Glutamatergic neuron (in vitro differentiated cells): ENCODE measurements around the gene PSTPIP2. TPM values are rescaled to one million over a fixed set of nuclear protein-coding genes. Genes with fewer than 3 reads are reported as not detected.

Experiments used
- DNase-seq: peaks from one replicate; pipeline ENCODE4 v3.0.0; 2022
- H3K27ac Mint-ChIP-seq: one replicate; pipeline ENCODE4 v1.8.0; 2020; ENCODE audit warnings: mild to moderate bottlenecking, mixed read lengths, inconsistent platforms; ENCODE audit not compliant: unreplicated experiment
- H3K27me3 Mint-ChIP-seq: one replicate; pipeline ENCODE4 v1.8.0; 2020; ENCODE audit warnings: mild to moderate bottlenecking, moderate library complexity, mixed read lengths, inconsistent platforms; ENCODE audit not compliant: unreplicated experiment
- H3K36me3 Mint-ChIP-seq: one replicate; pipeline ENCODE4 v1.8.0; 2020; ENCODE audit warnings: mild to moderate bottlenecking, mixed read lengths, inconsistent platforms; ENCODE audit not compliant: unreplicated experiment
- H3K4me1 Mint-ChIP-seq: one replicate; pipeline ENCODE4 v1.8.0; 2020; ENCODE audit warnings: mild to moderate bottlenecking, low read depth, mixed read lengths, inconsistent platforms; ENCODE audit not compliant: unreplicated experiment
- H3K4me3 Mint-ChIP-seq: one replicate; pipeline ENCODE4 v1.8.0; 2020; ENCODE audit warnings: mild to moderate bottlenecking, mixed read lengths, inconsistent platforms; ENCODE audit not compliant: unreplicated experiment
- H3K9me3 Mint-ChIP-seq: one replicate; pipeline ENCODE4 v1.8.0; 2020; ENCODE audit warnings: mild to moderate bottlenecking, moderate library complexity, mixed read lengths, inconsistent platforms; ENCODE audit not compliant: unreplicated experiment
- total RNA-seq: library from RNA; stranded (reverse); fragmentation: NEBNext Ultra II Directional; extraction: Animal tissue kit (Norgen Biotek cat#: 25700); gene quantifications from one replicate; pipeline ENCODE4 v1.2.1, GENCODE V29; 2021; ENCODE audit not compliant: unreplicated experiment
- TF ChIP-seq, protein P1 (sequence below): fragments of 200-600 bp; sonication (generic); IDR thresholded peaks from one replicate; pipeline ENCODE4 v1.5.0; 2021; ENCODE audit not compliant: partially characterized antibody, unreplicated experiment

The PSTPIP2 gene
- total RNA-seq, 1 donor from 2014 or later = 0.20 TPM

DNA sequence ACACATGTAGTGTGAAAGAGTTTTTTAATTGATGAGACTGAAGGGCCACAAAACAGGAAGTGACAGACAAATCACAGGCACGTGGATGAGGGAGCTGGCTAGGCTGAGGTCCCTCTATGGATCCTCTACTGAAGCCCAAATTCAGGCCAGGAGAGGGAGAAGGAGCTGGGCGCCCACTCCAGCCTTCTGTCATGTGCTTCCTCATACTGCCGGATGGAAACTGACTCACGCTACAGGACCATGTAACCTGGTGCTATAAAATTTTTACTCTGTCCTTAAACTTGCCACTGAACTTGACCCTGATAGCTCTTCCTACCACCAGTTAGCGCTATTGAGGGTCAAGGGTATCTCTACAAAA, 31.3 kb downstream of the PSTPIP2 start:
- H3K4me1 Mint-ChIP-seq = no peaks in the 10 kb centered on the region
- H3K27ac Mint-ChIP-seq = no peak overlapping the region

DNA sequence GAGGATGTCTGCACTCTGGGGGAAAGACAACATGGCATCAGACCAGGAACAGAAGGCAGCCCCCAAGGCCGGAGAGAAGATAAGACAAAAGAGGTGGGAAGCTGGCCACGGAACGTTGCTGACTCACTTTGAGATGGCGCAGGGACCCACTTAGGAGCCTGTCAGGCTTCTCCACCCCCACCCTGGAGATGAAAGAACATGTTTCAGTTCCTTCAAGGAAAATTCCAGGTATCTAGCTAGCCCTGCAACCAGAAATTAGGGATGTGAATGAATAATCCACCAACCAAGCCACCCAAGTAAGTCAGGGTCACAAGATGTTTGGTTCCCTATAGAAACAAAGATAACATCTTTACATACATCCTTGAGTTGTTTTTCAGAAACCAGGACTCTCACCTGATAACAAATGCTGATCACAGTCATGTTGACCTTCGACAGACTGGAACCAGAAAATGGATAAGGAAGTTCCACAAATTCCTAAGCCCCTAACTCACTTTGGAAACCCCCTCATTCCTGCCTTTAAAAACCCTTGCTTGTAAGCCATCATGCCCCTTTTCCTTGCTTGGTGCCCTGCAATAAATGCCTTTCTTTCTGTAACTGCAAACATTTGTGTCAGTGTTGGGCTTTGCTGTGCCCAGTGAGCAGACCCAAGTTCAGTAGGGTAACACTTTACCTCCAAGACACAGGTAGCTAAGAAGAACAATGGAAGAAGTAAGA, 31.9 kb downstream of the PSTPIP2 start:
- no peaks in the 10 kb centered on the region for H3K27me3 Mint-ChIP-seq
- no peak overlapping the region for H3K27ac Mint-ChIP-seq
- no peak overlapping the region for H3K4me3 Mint-ChIP-seq
- no peaks in the 10 kb centered on the region for H3K36me3 Mint-ChIP-seq
- no peak for DNase-seq
- TF ChIP-seq, protein P1, sequence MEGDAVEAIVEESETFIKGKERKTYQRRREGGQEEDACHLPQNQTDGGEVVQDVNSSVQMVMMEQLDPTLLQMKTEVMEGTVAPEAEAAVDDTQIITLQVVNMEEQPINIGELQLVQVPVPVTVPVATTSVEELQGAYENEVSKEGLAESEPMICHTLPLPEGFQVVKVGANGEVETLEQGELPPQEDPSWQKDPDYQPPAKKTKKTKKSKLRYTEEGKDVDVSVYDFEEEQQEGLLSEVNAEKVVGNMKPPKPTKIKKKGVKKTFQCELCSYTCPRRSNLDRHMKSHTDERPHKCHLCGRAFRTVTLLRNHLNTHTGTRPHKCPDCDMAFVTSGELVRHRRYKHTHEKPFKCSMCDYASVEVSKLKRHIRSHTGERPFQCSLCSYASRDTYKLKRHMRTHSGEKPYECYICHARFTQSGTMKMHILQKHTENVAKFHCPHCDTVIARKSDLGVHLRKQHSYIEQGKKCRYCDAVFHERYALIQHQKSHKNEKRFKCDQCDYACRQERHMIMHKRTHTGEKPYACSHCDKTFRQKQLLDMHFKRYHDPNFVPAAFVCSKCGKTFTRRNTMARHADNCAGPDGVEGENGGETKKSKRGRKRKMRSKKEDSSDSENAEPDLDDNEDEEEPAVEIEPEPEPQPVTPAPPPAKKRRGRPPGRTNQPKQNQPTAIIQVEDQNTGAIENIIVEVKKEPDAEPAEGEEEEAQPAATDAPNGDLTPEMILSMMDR = no peak
- no peaks in the 10 kb centered on the region for H3K4me1 Mint-ChIP-seq
- H3K9me3 Mint-ChIP-seq = no peaks in the 10 kb centered on the region

More for the DNA sequence above, 31.3 kb downstream of the PSTPIP2 start:
- TF ChIP-seq, protein P1 = no peak
- no peak overlapping the region for H3K4me3 Mint-ChIP-seq
- no peaks in the 10 kb centered on the region for H3K27me3 Mint-ChIP-seq
- no peaks in the 10 kb centered on the region for H3K36me3 Mint-ChIP-seq
- no peak for DNase-seq
- H3K9me3 Mint-ChIP-seq = no peaks in the 10 kb centered on the region

DNA sequence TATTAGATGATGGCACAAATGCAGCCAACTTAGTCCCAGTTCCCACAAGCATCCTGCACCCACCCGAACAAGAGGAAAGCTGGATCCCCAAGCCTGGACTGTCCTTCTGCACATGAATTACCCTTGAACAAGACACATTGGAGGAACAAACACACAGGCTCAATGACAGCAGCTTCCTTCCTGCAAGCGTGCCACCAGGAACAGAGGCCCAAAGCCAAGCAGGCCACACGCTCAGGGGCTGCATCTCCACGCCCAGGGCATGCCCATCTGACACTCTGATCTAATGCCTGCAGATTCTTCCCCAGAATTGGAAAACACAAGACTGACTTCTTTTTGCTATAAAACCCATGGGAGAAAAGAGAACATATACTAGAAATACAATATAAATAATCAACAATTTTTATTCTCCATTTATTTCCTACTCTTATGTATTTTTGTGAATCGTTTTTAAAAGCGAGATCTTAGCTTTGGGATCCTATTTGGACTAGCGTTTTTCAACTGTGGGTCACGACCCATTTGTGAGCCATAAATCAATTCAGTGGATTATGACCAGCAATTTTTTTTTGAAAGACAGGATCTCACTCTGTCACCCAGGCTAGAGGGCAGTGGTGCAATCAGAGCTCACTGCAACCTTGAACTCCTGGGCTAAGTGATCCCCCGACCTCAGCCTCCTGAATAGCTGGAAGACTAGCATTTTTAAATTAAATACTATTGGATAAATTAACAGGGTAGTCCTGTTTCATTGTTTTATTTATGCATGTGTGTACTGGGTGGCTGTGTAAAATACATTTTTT, 34.4 kb downstream of the PSTPIP2 start:
- Mint-ChIP-seq H3K4me3 (no peak overlapping the region), H3K27me3 (peaks cover 2% of the 10 kb centered on the region), H3K9me3 (no peaks in the 10 kb centered on the region), H3K27ac (no peak overlapping the region), H3K36me3 (no peaks in the 10 kb centered on the region), H3K4me1 (no peaks in the 10 kb centered on the region)
- TF ChIP-seq, protein P1 = no peak
- no peak for DNase-seq

DNA sequence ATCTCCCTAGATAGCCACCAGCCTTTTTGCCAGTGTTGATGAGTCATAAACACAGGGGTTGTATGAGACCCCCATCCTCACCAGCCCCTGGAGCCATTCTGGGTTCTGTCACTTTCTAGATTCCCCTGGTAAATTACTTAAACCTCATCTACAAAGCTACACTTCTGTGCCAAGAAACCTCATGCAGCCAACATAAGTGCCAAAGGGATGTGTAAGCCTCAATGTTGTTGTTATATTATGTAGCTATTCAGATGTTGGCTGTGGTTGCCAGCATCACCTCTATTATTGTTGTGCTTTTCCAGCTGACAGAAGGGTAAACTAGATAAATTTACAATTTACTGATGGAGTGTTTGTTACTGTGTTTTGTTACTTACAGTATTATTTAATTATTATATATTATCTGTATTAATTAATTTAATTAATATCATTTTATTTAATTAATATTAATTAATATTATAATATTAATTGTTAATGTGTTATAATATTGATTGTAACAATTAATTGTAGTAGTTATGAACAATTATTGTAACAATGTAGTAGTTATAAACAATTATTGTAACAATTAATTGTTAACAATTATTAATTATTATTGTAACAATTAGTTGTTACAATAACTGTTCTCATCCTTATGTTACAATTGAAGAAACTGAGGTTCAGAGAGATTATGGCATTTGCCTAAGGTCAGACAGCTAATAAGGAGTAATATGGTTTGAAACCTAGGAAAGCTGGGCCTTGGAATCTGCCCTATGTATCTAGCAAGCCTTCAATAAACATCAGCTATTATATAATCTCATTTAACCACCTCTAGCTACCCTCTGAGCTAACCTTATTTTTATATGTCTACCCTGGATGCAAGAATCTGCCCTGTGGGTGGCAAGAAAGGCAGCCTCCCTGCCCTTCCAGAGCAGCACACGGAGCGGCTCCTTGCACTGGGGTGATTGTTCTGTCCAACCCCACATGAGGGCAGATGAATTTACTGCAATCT, 36.1 kb downstream of the PSTPIP2 start:
- no peak overlapping the region for H3K27ac Mint-ChIP-seq
- no peaks in the 10 kb centered on the region for H3K4me1 Mint-ChIP-seq
- no peaks in the 10 kb centered on the region for H3K36me3 Mint-ChIP-seq
- TF ChIP-seq, protein P1 = no peak
- DNase-seq = no peak
- no peak overlapping the region for H3K4me3 Mint-ChIP-seq
- peaks cover 2% of the 10 kb centered on the region for H3K27me3 Mint-ChIP-seq
- H3K9me3 Mint-ChIP-seq = no peaks in the 10 kb centered on the region
